ENCODE results near the gene LPCAT1.

GRCh38 chr5:1490376-1490775 lies 33.4 kb downstream of the LPCAT1 start:
- TF ChIP-seq POLR2A (IDR thresholded peaks at IDR 0.05; ENCODE audit: low read depth, low read length) (peak; percentile 6; the same call in 1 of the 2 replicates), POLR2AphosphoS5 (IDR thresholded peaks at IDR 0.05; ENCODE audit: low read depth, low read length) (peak; percentile 57; the same call in 1 of the 2 replicates)
